Measurements from ENCODE around the gene DCUN1D4. TPM values are rescaled to one million over a fixed set of nuclear protein-coding genes. Genes with fewer than 3 reads are reported as not detected.
A peak's percentile ranks its signal among the peaks of the same experiment; 100 is the strongest.

The DCUN1D4 gene
- total RNA-seq, 2 donors from 2014 or later = 49.1 to 50.9 TPM

DNA sequence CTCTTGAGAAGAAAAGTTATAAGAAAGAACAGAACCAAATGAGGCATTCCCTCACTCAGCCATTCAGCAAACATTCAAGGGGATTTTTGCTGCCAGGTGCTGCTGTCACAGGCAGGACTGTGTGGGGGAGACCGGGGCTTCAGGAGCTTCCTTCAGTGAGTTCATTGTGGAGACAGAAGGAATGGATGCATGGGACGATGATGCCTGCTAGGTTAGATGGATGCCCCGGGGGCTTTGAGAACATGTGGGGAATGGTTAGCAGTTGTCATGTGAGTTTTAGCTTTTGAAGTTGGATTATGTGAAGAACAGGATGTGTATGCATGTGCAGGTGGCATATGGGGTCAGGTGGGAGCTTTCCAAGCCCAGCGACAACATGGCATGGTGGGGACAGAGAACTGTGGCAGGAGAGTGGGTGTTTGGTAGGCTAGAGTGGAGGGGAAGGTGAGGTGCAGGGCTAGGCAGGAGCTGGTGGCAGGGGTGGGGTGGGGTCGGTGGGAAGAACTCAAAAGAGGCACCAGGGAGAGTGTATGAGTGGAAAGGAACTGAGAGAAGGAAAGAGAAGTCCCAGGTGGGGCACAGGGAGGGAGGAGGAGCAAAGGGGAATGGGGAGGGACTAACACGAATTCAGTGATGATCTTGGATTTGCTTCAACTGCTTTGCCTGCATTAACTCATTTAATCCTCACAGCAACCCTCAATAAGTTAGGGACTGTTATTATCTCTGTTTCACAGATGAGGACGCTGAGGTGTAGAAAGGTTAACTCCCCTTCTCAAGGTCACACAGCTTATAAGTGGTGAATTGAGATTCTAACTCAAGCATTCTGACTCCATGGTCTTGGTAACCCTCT, 8.4 kb downstream of the DCUN1D4 start:
- DNase-seq (no peak), ATAC-seq (peak in 1 of 2 donors; percentile 15)
- intact Hi-C loops (cut with DNase I) = no loop called here

DNA sequence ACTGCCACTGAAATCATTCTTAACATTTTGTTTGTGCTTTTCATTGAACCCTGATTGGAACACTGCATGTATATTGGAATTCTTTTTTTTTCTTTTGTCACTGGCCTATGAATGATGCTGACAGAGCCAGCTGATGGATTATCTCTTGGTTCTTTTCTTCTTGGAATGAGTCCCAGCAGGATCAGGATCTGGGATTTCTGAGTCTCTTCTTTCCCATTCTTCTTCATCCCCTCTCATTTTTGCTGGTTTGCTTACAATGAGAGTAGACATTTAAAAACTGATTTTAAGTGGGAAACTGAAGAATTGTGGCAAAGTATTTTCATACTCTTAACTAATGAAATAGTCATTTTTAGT, 9.0 kb downstream of the DCUN1D4 start:
- no peak for DNase-seq
- ATAC-seq = no peak
- intact Hi-C loops (cut with DNase I) = no loop called here

DNA sequence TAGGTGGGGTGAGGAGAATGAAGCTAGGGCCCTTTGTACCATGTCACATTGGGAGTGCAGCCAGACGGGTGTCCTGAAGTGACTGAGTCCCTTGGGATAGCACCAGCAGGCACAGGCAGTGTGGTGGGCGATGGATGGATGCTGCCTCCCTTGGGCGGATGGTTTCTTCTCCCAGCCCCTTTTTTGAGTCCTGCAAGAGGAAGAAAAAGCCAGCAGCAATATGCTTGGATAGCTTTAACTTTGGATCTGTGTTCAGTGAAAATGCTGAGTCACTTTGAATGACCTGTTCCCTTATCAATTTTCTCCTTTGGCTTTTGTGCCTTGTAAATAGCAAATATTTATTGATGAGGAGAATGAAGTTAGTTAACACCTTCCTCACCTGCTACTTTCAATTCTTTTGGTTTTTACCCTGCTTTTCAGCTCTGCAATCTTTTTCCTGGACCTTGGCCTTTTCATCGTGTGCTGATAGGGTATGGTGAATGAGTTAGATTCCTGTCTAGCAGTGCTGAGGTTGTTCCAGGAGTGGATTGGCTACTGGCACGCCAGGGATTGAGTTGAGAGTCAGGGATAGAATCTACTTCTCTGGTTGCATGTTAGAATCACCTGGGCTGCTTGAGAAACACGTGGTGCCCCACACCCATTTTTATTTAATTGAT, 10.2 kb downstream of the DCUN1D4 start:
- ATAC-seq (peak; percentile 44 to 53), DNase-seq (no peak)
- intact Hi-C loops (cut with DNase I) = no loop called here

DNA sequence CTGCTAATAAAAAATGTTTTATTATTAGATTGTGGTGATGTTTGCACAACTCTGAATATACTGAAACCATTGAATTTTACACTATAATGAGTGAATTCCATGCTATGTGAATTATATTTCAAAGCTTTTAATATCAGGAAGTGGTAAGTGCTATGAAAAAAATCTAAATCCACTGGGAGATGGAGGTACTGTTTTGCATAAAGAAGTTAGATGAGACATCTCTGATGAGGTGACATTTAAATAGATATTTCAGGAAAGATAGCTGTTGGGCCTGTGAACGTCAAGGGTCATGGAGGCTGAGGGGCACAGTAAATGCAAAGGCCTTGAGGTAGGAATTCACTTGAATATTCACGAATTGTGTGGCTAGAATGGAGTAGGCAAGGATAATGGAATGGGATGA, 12.3 kb downstream of the DCUN1D4 start:
- DNase-seq (no peak), ATAC-seq (no peak)
- intact Hi-C loops (cut with DNase I) = no loop called here

DNA sequence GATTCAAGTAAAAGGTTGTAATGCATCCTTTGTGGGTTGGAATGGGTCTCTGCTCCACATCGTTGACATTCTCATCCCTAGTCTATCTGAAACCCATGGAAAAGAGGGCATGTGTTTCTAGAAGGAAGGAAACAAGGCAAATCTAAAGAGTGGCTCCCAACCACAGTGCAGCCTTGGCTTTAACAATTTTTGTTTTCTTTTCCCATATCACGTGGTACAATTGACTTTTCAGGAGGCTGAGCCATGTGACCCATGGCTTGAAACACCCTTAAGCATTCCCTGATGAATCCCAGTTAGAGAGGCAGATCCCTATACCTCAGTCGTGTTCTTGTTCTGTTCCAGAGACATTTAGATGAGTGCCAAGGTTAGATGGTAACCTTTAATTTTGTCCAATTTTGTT, 12.8 kb downstream of the DCUN1D4 start:
- peak in 1 of 2 donors; percentile 22 for ATAC-seq
- intact Hi-C loops (cut with DNase I) = no loop called here
- DNase-seq = no peak

DNA sequence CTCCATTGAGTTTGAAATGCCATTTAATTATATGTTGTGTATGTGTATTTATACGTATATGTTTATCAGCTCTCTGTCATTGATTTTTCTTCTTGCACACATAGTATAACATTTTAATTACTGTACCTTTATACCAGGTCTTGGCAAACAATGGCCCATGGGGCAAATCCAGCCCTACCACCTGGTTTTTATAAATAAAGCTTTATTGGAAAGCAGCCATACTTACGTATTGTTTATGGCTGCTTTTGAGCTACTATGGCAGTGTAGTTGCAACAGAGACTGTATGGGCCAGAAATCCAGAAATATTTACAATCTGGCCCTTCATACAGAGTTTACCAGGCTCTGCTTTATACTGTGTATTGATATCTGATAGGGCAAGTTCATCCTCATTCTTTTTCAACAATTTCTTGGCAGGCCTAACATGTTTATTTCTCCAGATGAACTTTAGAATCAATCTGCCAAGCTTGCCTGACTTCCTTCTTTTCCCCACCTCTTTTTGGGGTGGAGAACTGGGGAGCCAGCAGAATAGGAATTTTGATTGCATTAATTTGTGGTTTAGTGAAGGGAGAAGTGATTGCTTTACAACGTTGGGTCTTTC, 15.8 kb downstream of the DCUN1D4 start:
- intact Hi-C loops (cut with DNase I) = no loop called here
- DNase-seq = no peak
- no peak for ATAC-seq

DNA sequence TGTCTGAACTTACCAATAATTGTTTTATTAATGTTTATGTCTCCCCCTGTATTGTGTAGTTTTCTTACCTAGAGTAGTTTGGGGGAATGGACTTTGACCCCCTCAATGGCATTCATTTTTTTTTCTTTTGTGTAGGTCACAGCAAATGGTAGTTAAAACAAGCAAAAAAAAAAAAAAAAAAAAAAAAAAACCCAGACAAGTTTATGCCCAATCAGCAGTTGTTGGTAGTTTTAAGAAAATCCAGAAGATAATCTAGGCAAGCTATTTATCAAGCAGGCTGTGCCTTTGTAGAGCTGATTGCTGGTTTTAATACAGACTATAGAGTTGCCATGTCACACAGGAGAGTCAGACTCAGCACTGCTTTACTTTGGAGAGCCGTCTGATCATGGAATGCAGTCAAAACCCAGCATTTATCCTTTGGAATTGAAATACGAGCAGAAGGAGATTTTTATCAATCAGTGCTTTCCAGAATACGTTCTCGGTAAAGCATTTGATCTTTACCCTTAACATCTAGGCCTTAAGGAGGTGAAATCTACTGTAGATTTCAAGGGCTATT, 16.6 kb downstream of the DCUN1D4 start:
- intact Hi-C loops (cut with DNase I) = no loop called here
- no peak for ATAC-seq

DNA sequence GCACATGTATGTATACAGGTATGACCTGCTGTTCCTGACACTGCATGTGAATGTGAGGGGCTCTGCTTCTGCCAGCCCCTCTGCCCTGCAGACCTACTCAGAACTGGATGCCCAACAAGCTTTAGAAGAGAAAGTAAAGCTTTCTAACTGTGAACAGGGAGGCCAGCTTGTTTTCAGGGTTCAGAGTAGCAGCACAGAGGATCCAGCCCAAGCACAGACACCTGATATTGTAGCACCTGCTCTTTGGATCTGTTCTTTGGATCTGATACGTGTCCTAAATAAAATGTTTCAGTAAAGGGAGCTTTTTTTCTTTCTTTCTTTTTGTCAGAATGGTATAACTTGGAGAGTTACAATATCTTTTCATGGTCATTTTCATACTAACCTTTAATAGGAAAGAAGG, 19.2 kb downstream of the DCUN1D4 start:
- no peak for DNase-seq
- no peak for ATAC-seq
- intact Hi-C loops (cut with DNase I) = no loop called here

More for the DNA sequence above, 16.6 kb downstream of the DCUN1D4 start:
- no peak for DNase-seq

DNA sequence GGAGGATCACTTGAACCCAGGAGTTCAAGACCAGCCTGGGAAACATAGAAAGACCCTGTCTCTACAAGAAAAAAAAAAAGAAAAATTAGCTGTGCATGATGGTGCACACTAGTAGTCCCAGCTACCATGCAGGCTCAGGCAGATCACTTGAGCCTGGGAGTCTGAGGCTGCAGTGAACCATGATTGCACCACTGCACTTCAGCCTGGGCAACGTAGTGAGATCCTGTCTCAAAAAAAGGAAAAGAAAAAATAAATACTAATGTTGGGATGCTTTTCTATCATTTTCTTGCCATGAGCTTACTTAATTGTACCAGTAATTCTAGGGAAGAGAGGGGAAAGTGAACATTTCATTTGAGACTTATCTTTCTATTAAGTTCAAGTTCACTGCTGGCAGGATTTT, 19.8 kb downstream of the DCUN1D4 start:
- intact Hi-C loops (cut with DNase I) = no loop called here
- DNase-seq = no peak
- ATAC-seq = no peak

DNA sequence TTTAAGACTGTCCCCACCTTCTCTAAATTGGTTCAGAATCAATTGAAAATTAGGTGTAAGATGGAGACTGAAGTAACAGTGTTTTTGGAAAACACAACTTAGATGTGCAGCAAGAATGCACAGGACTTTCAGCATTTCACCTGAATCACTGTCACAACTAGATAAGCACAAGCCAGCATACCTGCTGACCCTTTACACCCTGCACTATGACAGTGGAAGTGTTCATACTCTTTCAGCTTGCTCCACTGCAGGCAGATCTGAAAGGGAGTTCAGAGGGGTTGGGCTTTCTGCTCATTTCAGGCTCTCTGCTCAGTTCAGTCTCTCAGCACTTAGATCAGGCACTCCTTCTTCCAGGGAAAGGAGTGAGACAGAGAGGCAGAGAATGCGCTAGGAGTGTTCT, 22.8 kb downstream of the DCUN1D4 start:
- DNase-seq = no peak
- no peak for ATAC-seq
- intact Hi-C loops (cut with DNase I) = no loop called here

DNA sequence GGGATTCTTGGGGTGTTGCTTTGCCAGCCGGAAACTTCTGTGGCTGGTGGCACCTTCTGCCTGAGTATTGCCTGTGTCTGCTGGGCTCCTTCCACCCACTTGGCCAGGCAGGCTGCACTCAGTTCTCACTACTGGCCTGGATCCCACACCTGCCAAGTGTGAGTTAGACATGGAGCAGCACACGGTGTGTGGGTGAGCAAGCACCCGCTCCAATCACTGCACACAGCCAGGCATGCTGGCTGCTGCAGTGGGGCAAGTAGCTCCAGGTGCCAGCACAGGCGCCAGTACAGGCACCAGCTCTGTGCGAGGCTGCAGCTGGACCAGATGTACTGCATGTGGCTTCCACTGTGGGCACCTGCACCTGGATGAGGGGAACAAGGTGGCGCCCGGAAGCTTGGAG, 23.9 kb downstream of the DCUN1D4 start:
- DNase-seq (no peak), ATAC-seq (no peak)
- intact Hi-C loops (cut with DNase I) = no loop called here

DNA sequence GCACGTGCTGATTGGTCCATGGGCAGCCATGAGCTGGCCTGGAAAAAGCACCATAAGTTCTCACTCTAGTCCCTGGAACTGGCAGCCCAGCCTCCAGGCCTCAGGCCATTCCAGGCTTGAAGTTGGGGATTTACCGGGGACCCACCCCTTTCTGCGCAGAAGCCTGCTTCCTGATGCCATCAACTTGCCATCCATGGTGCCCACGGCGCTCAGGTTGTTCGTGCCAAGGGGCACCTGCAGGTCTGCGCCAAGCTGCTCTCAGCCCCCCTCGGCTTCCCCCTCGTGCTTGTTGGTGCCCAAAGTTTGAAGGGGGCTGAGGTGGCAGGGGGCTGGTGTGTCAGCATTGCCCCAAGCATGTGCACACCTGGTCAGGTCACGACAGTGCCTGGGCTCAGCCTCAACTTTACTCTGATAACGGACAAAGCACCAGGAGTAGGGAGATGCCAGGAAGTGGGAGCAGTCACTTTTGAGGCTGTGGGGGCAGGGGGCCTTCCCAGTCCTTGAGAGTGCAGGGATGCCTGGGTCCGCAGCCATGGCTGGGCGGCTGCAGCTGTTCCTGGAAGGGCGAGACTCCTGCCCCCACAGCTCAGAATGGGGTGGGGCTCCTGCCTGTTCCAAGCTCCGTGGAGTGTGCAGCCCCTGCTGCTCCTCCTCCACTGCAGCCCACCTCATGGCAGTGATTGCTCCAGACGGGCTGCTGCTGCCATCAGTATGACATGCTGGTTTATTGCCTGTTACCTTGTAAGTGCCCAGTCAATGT, 24.9 kb downstream of the DCUN1D4 start:
- no peak for ATAC-seq
- intact Hi-C loops (cut with DNase I) = no loop called here
- no peak for DNase-seq

DNA sequence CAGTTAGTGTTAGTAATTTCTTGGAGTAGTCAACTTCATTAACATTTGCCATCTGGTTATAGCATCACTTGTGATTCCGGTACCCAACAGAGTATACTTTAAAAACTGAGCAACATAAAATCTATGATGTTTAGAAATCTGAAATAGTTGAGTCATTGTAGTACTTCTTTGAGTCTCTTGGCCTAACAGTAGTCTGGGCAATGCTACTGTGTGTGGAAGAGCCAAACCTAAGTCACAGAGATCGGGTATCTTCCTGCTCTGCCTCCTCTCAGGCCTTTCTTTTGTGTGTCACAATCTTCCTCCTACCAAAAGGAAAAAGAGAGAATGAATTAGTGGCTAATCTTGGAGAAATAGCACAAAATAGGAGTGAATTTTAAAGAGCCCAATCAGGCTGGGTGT, 25.5 kb downstream of the DCUN1D4 start:
- DNase-seq = no peak
- intact Hi-C loops (cut with DNase I) = no loop called here
- ATAC-seq = no peak

DNA sequence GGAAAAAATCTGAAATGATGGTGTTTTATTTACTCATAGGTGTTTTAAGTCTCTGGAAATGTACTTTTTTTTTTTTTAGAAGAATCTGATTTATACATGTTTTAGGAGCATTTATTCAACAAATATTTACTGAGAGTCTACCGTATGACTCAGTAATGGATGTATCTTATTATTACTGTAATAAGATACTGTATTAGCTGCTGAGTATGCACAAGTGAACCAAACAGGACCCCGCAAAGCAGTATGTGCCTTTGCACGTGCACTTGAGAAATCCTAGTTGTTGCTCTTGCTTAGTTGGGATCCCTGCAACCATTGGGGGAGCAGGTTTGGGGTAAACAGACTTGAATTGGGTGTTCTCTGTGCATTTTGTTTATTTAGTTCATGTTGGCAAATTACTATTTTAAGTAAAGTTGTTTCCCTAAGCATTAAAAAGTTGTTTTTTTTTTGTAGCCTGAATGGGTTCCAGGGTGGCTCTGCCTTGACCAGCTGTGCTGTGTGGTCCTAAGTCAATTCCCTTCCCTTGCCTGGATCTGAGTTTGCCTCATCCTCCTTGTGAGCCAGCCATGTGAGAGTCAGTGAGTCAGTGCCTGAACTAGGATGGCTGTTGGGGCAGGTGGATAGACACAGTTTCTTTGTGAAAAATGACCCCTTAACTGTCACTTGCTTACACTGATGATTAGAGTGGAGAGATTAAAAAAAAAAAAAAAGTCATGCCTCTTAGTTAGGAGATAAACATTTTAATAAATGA, 27.7 kb downstream of the DCUN1D4 start:
- DNase-seq (no peak), ATAC-seq (no peak)
- intact Hi-C loops (cut with DNase I) = no loop called here

DNA sequence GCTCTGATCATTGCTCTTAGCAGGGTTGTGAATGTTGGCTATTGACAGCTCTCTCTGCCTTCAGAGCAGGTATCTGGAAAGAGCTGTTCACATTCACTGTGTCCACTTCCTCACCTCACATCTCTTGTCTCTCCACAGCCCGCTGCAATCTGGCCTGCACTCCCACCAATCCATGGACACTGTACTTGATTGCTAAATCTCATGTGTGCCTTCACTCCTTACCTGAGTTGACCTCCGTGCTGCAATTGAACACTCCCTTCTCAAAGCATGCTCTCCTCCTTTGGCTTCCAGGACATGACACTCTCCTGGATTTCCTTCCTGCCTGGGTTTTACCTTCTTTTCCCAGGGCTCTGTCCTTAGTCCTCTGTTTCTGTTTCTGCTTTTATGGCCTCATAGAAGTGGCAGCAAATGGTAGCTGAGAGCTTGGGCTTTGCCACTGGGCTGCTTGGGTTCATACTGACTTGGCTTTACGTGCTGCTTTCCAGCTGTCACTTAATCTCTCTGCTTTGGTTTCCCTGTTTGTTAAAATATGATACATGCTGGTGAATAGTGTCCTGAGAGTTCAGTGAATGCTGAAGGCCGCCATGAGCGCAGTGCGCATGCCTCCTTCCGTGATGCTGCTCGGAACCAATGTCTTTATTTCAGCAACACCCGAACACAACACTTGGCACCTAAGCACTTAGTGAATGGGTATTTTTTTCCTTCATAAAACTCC, 29.5 kb downstream of the DCUN1D4 start:
- intact Hi-C loops (cut with DNase I) = no loop called here
- DNase-seq = no peak
- peak in 1 of 2 donors; percentile 59 for ATAC-seq

DNA sequence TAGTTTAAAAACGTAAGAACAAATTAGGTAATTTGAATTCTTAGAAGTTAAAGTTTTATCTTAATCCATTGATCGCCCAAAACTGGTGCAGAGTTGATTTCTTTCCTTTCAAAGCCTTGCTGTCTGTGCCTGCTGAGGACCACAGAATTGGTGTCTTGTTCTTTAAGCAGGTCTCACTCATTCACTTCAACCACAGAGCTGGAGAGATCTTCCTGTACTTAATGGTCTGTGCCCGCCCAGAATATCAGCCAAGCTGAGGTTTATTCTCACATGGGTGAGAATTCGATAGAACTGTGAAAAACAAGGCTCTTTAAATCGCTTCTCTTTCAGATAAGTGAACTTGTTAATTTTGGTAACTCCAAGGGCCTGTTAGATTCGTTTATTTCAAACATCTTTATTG, 31.6 kb downstream of the DCUN1D4 start:
- DNase-seq (no peak), ATAC-seq (no peak)
- intact Hi-C loops (cut with DNase I) = no loop called here

DNA sequence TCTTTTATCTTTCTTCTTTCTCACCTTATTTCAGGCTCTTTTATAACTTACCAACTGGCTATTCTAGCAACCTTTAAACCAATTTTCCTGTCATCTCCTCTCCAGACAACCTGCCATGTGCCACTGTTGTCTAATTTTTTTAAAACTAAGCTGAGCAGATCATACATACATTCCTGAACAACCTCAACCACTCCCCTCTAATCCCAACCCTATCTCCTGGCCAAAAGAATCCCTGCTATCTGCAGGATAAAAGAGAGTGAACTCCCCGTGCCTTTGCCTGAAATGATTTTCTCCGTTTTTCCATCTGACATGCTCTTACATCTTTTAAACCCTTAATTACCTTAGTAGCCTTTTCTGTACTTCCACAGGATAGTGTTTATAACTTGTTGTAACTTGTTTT, 35.5 kb downstream of the DCUN1D4 start:
- no peak for DNase-seq
- intact Hi-C loops (cut with DNase I) = no loop called here
- ATAC-seq = no peak

All from left cardiac atrium (tissue), 4 donors.